ENCODE measurements around the gene SEMA4A. TPM values are rescaled to one million over a fixed set of nuclear protein-coding genes. Genes with fewer than 3 reads are reported as not detected.
A peak's percentile ranks its signal among the peaks of the same experiment; 100 is the strongest.

The SEMA4A gene
- total and polyA plus RNA-seq, 5 experiments from 2014 or later, result 0.16 to 1.4 (median 1.2) TPM

DNA sequence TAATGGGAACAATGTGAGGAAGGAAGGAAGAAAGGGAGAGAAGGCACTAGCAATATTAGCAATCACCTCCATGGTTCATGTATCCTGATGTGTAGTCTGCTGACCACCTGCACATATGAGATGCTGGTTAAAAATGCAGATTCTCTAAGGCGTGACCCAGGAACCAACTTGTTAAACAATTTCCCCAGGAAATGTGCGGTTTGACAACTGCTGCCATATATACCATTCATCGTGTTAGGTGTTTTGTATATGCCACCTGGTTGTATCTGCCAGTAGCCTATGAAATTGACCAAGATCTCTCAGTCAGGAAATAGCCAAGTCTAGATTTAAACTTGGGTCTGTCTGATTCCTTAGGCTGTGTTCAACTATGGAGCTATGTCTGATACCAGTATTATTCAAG is 4.1 kb downstream of the SEMA4A start:
- no peak for ATAC-seq
- peak overlapping the region in 1 of 10 donors; percentile 1 for H3K4me3 Mint-ChIP-seq
- no peaks in the 10 kb centered on the region for H3K27me3 Mint-ChIP-seq
- peaks cover 15 to 60% (median 36%) of the 10 kb centered on the region in 4 donors for H3K4me1 Mint-ChIP-seq
- no peaks in the 10 kb centered on the region for H3K9me3 Mint-ChIP-seq
- DNase-seq, result no peak
- peak overlapping the region in 3 of 10 donors; percentile 33 to 55 (median 52) for H3K27ac Mint-ChIP-seq
- H3K36me3 Mint-ChIP-seq, result no peaks in the 10 kb centered on the region
- POLR2A ChIA-PET, result interaction anchor here (0.5 kb wide), 1 partner anchor 26 kb away, joined by 3 read pairs; no protein-coding TSS in a partner anchor

DNA sequence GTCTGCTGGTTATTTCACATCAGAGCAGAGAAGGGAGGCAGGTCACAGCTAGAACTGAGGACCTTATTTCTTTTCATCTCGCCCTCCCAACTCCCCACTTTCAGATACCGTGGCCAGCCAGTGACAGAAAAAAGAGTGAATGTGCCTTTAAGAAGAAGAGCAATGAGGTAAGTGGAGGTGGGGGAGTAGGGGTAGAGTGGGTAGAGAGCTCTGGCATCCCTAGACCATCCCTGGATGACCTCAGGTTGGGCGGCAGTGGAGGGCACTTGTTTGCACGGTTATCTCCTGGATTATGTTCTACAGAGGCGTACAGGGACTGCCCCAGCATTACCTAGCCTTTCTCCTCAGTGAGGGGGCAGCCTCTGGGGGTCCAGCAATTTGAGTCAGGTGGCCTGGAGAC is 4.6 kb downstream of the SEMA4A start:
- Mint-ChIP-seq H3K4me1 (peaks cover 15 to 56% (median 35%) of the 10 kb centered on the region in 4 donors), H3K9me3 (no peaks in the 10 kb centered on the region), H3K4me3 (no peak overlapping the region), H3K27me3 (no peaks in the 10 kb centered on the region), H3K36me3 (no peaks in the 10 kb centered on the region), H3K27ac (peak overlapping the region in 3 of 10 donors; percentile 33 to 55 (median 52))
- ATAC-seq (no peak), DNase-seq (no peak)
- POLR2A ChIA-PET, result interaction anchor here (0.5 kb wide), 1 partner anchor 25 kb away, joined by 3 read pairs; no protein-coding TSS in a partner anchor

DNA sequence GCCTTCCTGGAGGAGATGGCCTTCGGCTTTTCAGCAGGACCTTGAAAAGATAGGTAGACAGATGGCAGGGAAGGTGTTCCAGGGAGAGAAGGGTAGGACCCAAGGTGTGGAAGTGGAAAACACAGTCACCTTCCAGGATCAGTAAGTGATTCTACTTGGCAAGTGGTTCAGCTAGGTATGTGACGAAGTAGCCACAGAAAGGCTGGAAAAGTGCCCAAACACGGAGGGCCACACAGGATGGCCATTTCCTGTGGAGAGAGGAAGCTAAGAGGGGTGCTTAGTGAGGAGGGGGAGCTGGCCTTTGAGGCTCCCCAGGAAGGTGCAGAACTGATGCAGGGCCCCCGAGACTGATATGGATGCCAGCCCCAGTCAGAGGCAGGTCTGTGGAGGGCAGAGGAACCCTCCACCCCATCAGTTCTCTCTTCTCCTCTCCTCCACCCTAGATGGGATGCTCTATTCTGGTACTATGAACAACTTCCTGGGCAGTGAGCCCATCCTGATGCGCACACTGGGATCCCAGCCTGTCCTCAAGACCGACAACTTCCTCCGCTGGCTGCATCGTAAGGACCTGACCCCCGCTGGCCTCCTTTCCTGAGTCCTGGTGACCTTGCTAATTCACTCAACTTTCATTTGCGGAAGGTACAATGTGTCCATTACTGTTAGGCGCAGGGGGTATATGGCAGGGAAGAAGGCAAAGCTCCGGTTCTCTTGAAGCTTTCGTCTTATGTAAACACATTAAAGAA is 6.8 kb downstream of the SEMA4A start:
- ATAC-seq (peak in 1 of 2 donors; percentile 9), DNase-seq (no peak)
- peak overlapping the region in 7 of 10 donors; percentile 40 to 90 (median 83) for H3K27ac Mint-ChIP-seq
- H3K4me1 Mint-ChIP-seq, result peaks cover 13 to 43% (median 25%) of the 10 kb centered on the region in 4 donors
- POLR2A ChIA-PET, result interaction anchor here (0.7 to 1.1 kb wide), 3 partner anchors 11 to 53 kb away, joined by 3 to 4 read pairs (median 3); partner anchors contain the start of gene PMF1
- H3K9me3 Mint-ChIP-seq, result no peaks in the 10 kb centered on the region
- peak overlapping the region; percentile 69 to 91 (median 80) for H3K4me3 Mint-ChIP-seq
- no peaks in the 10 kb centered on the region for H3K36me3 Mint-ChIP-seq
- H3K27me3 Mint-ChIP-seq, result no peaks in the 10 kb centered on the region

DNA sequence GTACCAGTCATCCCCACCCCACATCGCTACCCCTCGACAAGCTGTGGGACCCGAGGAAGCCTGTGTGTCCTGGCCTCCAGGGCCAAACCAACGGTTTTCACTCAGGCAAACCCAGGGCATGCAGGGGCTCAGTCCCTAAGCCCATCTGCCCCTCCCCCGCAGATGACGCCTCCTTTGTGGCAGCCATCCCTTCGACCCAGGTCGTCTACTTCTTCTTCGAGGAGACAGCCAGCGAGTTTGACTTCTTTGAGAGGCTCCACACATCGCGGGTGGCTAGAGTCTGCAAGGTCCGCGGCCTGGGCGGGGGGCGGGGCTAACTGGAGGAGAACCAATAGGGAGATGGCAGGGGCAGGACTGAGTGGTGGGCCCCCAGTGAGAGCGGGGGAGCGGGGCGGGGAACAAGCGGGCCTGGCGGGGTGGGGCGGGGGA is 7.4 kb downstream of the SEMA4A start:
- peaks cover 13 to 37% (median 23%) of the 10 kb centered on the region in 4 donors for H3K4me1 Mint-ChIP-seq

DNA sequence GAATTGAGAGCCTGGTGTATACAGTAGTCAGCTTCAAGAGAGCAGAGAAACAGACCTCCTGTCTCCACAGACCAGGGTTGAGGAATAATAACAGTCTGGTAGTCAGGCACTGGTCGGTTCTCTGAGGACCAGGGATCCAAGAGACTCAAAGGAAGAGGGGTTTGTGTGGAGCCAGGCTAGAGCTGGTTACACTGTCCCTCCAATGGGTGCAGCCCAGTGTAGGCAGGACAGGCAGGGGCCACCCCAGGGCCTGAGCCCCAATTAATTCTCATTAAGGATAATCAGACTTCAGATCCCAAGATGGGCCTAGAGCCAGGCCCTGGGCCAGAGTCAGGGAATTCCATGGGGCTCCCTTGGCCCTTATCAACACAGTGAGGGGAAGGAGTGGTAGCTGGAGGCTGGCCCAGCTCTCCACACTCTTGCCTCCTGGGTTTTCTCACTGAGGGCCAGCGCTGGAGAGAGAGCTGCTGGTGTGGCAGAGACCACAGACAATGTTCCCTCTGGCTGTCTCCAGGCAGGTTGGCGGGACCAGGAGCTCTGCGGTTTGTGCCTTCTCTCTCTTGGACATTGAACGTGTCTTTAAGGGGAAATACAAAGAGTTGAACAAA is 9.1 kb downstream of the SEMA4A start:
- H3K4me3 Mint-ChIP-seq, result peak overlapping the region in 3 of 10 donors; percentile 24 to 54 (median 28)
- POLR2A ChIA-PET, result no interaction called here

More for the DNA sequence above, 7.4 kb downstream of the SEMA4A start:
- Mint-ChIP-seq H3K27me3 (no peaks in the 10 kb centered on the region), H3K9me3 (no peaks in the 10 kb centered on the region), H3K4me3 (peak overlapping the region; percentile 69 to 91 (median 80)), H3K36me3 (no peaks in the 10 kb centered on the region), H3K27ac (peak overlapping the region in 8 of 10 donors; percentile 65 to 90 (median 84))
- DNase-seq (peak in 9 of 10 donors; percentile 35 to 84 (median 48)), ATAC-seq (peak; percentile 87 to 95)
- POLR2A ChIA-PET, result interaction anchor here (1.0 to 1.1 kb wide), 2 partner anchors 11 to 52 kb away, joined by 3 to 4 read pairs; partner anchors contain the start of gene PMF1

DNA sequence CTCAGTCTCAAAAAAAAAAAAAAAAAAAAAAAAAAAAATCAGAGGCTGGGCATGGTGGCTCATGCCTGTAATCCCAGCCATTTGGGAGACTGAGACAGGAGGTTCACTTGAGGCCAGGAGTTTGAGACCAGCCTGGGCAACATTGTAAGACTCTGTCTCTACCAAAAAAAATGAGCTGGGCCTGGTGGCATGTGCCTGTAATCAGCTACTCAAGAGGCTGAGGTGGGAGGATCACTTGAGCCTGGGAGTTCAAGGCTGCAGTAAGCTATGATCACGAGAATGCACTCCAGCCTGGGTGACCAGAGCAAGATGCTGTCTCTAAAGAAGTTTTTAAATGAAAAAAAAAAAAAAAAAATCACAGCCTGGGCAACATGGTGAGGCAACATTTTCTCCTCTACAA is 10.3 kb downstream of the SEMA4A start:
- ATAC-seq (no peak), DNase-seq (no peak)
- POLR2A ChIA-PET, result no interaction called here
- Mint-ChIP-seq H3K4me1 (peaks cover 6 to 18% (median 14%) of the 10 kb centered on the region in 4 donors), H3K4me3 (no peak overlapping the region), H3K27ac (no peak overlapping the region), H3K36me3 (no peaks in the 10 kb centered on the region), H3K27me3 (peaks cover 0 to 1% (median 0%) of the 10 kb centered on the region in 5 donors), H3K9me3 (no peaks in the 10 kb centered on the region)

More for the DNA sequence above, 9.1 kb downstream of the SEMA4A start:
- Mint-ChIP-seq H3K27me3 (no peaks in the 10 kb centered on the region), H3K4me1 (peaks cover 8 to 23% (median 16%) of the 10 kb centered on the region in 4 donors), H3K36me3 (no peaks in the 10 kb centered on the region), H3K9me3 (no peaks in the 10 kb centered on the region), H3K27ac (no peak overlapping the region)
- DNase-seq, result no peak
- ATAC-seq, result no peak

DNA sequence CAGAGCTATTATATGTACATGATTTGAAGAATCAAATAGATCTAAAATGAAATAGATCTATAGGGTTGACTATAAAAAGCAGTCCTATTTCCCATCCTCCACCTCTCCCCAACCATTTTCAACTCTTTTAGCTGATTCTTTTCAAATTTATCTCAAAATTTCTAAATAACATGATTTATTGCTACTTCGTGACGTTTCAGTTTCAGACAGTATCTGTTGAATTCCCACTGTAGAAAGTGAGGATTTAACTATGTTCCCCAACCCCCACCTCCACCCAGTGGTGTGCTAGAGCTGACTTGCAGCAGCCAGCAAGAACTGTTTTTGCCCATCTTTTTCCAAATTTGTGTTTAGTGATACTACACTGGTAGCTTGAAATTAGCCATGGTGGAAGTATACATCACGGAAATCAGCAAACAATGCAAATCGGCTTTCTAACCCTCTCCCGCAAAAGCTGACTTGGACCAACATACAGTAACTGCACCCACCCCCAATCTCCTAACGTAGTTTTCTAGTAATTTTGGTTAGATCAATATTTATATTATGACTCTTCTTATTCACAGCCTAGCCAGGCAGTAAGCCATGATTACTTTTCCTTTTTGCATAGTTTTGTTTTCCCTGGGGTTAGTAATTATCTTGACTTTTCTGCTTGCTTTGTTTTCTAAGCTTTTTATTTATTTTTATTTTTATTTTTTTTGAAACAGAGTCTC is 10.9 kb downstream of the SEMA4A start:
- H3K4me1 Mint-ChIP-seq, result peaks cover 6 to 18% (median 13%) of the 10 kb centered on the region in 4 donors
- POLR2A ChIA-PET, result no interaction called here
- ATAC-seq (no peak), DNase-seq (no peak)
- no peak overlapping the region for H3K27ac Mint-ChIP-seq
- no peaks in the 10 kb centered on the region for H3K9me3 Mint-ChIP-seq
- H3K27me3 Mint-ChIP-seq, result peaks cover 0 to 1% (median 0%) of the 10 kb centered on the region in 5 donors
- no peak overlapping the region for H3K4me3 Mint-ChIP-seq
- H3K36me3 Mint-ChIP-seq, result no peaks in the 10 kb centered on the region

DNA sequence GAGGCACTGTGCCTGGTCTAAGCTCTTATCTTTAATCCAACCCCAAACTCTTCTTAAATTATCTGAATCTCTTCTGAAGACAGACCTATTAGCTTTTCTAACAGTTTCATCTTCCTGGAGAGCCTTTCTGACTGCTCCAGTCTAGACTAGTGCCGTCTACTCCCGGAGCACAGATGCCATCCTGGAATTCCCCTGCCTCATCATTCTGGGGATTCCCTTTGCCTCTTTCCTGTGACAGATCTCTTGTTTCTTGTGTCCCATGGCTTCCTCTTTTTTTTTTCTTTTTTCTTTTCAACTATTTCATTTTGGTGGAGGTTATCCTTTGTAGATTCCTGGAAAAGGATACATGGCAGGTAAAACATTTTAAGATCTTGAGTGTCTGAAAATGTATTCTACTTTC is 11.7 kb downstream of the SEMA4A start:
- Mint-ChIP-seq H3K27ac (no peak overlapping the region), H3K27me3 (peaks cover 0 to 1% (median 0%) of the 10 kb centered on the region in 5 donors), H3K4me3 (no peak overlapping the region), H3K36me3 (no peaks in the 10 kb centered on the region), H3K4me1 (peaks cover 6 to 15% (median 11%) of the 10 kb centered on the region in 4 donors), H3K9me3 (no peaks in the 10 kb centered on the region)
- ATAC-seq (no peak), DNase-seq (no peak)
- POLR2A ChIA-PET, result no interaction called here

DNA sequence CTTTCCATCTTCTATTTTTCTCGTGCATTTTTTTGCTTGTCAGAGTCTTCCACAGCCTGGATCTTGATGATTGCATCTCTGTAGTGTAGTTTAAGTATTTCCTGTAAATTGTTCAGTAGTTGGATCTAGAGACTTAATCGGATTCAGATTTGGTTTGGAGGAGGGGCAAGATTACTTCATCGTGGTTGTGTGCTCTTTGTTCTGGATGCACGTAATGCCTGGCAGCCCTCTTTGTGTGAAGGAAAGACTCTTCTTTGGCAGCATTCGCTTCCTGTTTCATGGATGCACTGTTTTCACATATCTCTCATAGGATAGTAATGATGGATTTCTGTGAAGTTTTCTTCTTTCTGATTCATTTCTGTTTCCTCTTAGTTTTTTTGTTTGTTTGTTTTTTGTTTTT is 14.2 kb downstream of the SEMA4A start:
- no peak overlapping the region for H3K4me3 Mint-ChIP-seq
- H3K27ac Mint-ChIP-seq, result no peak overlapping the region

DNA sequence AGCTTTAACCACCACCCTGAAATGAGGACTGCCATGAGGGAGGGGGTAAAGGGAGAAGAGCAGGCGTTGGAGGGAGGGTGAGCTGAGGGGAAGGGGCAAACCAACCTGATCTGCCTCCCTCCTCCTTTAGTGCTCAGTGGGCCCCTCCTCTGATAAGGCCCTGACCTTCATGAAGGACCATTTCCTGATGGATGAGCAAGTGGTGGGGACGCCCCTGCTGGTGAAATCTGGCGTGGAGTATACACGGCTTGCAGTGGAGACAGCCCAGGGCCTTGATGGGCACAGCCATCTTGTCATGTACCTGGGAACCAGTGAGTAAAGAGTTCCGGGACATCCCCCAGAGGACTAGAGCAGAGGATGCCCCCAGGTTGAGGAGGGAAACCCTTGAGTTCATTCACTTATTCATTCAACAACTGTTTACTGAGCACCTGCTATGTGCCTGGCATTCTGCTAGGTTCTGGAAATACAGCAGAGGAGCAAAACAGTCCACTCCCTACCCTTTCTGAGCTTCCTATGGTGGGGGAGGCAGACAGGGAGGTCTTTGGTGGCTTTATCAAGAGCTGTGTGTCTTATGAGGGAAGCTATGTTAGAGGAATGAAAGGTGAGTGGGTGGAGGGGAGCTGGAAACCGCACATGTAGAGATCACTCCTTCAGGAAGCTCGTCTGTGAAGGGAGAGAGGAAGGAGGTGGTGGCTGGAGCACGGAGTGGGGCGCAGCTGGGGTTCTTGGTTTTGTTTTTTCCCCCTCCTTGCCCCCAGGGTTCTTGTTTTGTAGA is 19.5 kb downstream of the SEMA4A start:
- no peak for ATAC-seq
- Mint-ChIP-seq H3K27me3 (peaks cover 0 to 1% (median 0%) of the 10 kb centered on the region in 5 donors), H3K4me1 (peaks cover 2 to 13% (median 6%) of the 10 kb centered on the region in 4 donors), H3K27ac (peak overlapping the region in 3 of 10 donors; percentile 12 to 71 (median 66)), H3K4me3 (no peak overlapping the region), H3K9me3 (no peaks in the 10 kb centered on the region), H3K36me3 (no peaks in the 10 kb centered on the region)
- no peak for DNase-seq
- POLR2A ChIA-PET, result interaction anchor here (0.6 kb wide), 1 partner anchor 13 kb away, joined by 3 read pairs; no protein-coding TSS in a partner anchor

More for the DNA sequence above, 14.2 kb downstream of the SEMA4A start:
- POLR2A ChIA-PET, result no interaction called here
- no peak for DNase-seq
- no peak for ATAC-seq
- no peaks in the 10 kb centered on the region for H3K4me1 Mint-ChIP-seq
- H3K9me3 Mint-ChIP-seq, result no peaks in the 10 kb centered on the region
- H3K27me3 Mint-ChIP-seq, result peaks cover 0 to 1% (median 0%) of the 10 kb centered on the region in 5 donors
- H3K36me3 Mint-ChIP-seq, result no peaks in the 10 kb centered on the region

DNA sequence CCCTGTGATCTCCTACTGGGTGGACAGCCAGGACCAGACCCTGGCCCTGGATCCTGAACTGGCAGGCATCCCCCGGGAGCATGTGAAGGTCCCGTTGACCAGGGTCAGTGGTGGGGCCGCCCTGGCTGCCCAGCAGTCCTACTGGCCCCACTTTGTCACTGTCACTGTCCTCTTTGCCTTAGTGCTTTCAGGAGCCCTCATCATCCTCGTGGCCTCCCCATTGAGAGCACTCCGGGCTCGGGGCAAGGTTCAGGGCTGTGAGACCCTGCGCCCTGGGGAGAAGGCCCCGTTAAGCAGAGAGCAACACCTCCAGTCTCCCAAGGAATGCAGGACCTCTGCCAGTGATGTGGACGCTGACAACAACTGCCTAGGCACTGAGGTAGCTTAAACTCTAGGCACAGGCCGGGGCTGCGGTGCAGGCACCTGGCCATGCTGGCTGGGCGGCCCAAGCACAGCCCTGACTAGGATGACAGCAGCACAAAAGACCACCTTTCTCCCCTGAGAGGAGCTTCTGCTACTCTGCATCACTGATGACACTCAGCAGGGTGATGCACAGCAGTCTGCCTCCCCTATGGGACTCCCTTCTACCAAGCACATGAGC is 23.3 kb downstream of the SEMA4A start:
- peak overlapping the region in 5 of 10 donors; percentile 23 to 73 (median 53) for H3K27ac Mint-ChIP-seq
- POLR2A ChIA-PET, result interaction anchor here (0.7 to 1.5 kb wide), 2 partner anchors 17 to 26 kb away, joined by 4 to 6 read pairs; partner anchors contain the start of gene SLC25A44
- H3K4me3 Mint-ChIP-seq, result no peak overlapping the region
- no peaks in the 10 kb centered on the region for H3K9me3 Mint-ChIP-seq
- no peaks in the 10 kb centered on the region for H3K27me3 Mint-ChIP-seq
- no peaks in the 10 kb centered on the region for H3K36me3 Mint-ChIP-seq
- ATAC-seq, result no peak
- DNase-seq, result no peak
- peaks cover 9 to 26% (median 14%) of the 10 kb centered on the region in 4 donors for H3K4me1 Mint-ChIP-seq

Measured in naive thymus-derived CD8-positive, alpha-beta T cell (primary cell).